NCI-H345 treated with DMSO at 0.1 percent for 48 hours (cell line): ENCODE results near the gene PIAS4.

Experiments
- DNase-seq: peaks from one replicate; lab custom pipeline; 2025; ENCODE audit not compliant: unreplicated experiment; lab: John Stamatoyannopoulos, UW

Gene PIAS4

DNA sequence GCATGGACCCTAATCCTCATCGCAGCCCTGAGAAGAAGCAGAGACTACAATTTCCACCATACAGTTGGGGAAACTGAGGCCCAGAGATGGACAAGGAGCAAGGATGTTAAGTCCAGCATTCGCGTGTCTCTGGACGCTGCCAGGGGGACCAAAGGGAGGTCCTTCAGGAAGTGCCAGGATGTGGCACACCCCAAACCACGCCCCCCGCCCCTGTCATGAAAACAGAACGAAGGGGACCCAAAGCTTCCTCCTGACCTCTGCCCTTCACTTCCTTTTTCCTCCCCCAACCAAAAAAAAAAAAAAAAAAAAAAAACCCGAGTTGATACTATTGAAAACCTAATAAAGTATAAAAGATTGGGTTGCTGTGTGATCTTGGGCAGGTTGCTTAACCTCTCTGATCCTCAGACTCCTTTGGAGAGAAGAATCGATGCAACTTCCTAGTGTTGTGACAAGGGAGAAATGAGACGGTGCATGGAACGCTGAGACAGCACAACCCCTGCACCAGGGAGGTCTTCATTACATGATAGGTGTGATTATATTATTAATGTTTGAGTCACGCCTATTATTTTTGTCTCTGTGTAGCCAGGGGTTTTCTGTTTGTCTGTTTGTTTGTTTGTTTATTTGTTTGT lies 61.9 kb downstream of the PIAS4 start:
- no peak for DNase-seq

DNA sequence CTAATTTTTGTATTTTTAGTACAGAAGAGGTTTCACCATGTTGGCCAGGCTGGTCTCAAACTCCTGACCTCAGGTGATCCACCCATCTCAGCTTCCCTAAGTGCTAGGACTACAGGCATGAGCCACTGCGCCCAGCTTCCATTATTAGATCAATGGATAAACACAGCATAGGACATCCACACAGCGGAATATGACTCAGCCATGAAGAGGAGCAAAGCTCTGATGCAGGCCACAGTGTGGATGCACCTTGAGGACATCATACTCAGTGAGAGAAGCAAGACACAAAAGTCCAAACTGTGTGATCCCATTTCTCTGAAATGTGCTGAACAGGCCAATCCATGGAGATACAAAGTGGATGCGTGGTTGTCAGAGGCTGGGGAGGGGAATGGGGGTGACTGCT lies 64.1 kb downstream of the PIAS4 start:
- no peak for DNase-seq

DNA sequence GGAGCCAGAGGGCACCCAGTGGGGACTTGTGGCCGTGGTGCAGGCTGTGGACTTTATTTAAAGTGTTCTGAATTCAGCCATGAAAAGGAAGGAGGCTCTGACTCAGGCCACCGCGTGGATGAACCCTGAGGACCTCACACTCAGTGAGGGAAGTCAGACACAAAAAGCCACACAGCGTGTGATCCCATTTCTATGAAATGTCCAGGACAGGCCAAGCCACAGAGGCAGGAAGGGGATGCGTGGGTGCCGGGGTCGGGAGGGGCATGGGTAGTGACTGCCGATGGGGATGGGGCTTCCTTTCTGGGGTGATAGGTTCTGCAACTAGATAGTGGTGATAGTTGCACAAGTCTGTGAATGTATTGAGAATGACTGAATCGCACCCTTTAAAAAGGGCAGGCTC lies 67.8 kb downstream of the PIAS4 start:
- DNase-seq: no peak

DNA sequence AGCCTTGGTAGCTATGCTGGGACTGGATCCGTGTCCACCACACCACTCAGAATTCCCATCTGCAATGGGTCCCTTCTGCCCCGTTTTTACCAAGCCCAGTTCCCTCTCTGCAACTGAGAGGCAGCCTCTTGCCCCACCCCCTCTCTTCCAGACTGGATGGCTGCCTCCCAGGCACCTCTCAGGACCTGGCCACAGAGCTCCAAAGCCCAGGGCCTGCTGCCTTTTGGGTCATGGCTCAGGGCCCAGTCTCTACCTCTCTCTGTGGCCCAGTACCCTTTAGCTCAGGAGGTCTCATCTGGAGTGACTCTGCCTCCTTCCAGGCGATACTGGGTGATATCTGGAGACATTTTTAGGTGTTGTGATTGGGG lies 69.5 kb downstream of the PIAS4 start:
- DNase-seq: no peak

DNA sequence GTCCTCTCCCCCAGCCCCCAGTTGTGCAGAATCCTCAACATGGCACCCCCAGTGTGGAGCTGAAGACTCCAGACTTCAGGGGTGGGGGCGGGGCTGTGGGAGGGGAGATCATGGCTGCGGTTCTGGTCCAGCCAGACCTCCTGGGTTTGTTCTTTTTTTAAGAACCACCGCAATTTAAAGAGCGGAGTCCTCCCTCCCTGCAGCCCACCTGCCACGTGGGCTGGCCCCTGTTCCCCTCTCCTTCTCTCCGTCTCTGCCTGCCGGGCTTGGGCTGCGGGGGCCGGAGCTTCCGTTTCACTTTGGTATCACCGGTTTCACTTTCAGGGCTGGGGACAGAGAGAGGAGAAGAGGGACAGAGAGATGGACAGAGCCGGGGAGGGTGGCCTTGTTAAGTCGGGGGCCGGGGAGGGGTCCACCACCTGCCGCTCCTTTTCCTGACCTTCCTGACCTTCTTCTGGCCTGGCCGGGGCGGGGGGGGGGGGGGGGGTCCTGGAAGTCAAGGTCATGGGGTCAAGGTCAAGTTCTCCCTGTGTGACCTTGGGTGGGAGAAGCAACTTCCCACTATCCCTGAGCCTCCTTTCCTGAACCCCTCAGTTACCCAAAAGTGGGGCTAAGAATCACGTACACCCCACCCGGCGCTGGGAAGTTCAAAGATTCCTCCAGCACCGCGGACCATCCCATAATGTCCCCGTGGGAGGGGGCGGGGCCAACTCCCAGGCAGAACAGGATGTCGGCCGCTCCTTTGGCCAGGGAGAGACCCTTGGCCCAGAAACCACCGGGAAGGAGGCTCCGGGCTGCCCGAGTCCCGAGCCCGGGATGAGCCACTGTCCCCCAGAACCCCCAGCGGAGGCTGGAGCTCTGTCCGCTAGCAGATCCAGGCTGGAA lies 70.5 kb downstream of the PIAS4 start:
- DNase-seq: no peak

DNA sequence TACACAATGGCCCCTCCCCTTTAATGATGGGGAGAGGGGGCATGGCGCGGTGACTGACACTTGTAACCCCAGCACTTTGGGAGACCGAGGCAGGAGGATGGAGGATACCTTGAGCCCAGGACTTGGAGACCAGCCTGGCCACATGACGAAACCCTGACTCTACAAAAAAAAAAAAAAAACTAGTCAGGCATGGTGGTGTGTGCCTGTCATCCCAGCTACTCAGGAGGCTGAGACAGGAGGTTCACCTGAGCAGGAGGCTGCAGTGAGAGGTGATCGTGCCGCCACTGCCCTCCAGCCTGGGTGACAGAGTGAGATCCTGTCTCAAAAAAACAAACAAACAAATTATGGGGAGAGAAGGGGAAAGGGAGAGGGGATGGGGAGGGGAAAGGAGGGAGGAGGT lies 72.9 kb downstream of the PIAS4 start:
- no peak for DNase-seq

- no peak for DNase-seq
Observed at GRCh38 chr19:4081441-4082129, 74.0 kb downstream of the PIAS4 start.

DNA sequence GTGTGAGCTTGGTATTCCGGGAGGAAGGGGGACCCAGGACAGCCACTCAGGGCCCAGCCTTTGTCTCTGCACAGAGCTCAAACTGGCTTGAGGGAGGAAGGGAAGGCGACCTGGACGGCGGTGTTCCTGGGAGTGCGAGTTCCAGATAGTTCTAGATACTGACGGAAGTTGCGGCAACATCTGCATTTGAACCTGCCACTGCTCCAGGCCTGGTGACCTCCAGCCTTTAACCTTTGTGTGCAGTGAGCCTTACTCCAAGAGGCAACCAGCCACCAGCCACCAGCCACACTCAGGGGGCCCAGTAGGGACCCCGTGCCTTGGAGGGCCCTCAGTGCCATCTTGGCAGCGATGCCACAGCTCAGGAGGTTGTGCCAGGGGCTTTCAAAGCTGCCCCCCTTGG lies 74.6 kb downstream of the PIAS4 start:
- no peak for DNase-seq

GRCh38 chr19:4083677-4084546 lies 76.4 kb downstream of the PIAS4 start:
- no peak for DNase-seq

DNA sequence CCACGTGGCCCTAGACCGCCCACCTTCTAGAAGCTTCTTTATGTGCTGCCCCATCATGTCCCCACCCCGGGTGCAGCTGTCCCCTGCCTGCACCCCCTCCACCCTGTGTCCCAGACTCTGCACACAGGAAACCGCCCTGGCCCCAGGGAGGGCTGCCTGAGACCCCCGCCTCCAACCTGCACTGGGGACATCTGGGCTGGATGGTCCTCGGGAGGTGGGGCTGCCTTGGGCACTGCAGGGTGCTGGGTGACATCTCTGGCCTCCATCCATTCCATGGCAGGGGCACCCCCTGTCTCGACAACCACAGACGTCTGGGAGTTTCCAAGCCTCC lies 77.0 kb downstream of the PIAS4 start:
- no peak for DNase-seq

- no peak for DNase-seq
Observed at GRCh38 chr19:4086411-4086867, 78.9 kb downstream of the PIAS4 start.

GRCh38 chr19:4087787-4088679 lies 80.5 kb downstream of the PIAS4 start:
- DNase-seq: no peak

DNA sequence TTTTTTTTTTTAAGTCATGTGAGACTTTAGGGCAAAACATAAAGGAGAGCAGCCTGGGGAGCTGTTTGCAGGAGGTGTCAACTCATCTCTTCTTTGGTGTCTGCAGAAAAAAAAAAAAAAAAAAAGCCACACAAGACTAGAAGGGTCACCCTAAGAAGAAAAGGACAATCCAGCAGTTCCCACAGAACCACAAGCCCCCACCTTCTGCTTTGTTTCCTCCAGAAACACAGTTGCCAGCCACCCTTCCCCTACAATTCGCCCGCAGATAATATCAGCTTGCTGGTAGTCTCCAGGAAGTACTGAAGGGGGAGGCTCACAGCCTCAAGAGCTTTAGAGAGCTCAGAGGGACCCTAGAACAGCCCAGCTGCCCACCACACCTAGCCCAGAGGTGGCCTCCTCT lies 81.4 kb downstream of the PIAS4 start:
- DNase-seq: no peak
